SK-N-SH (cell line): Measurements from ENCODE around the gene HBA2. TPM values are rescaled to one million over a fixed set of nuclear protein-coding genes. Genes with fewer than 3 reads are reported as not detected.
"Not testable (repeated sequence)": the region's sequence is repeated elsewhere in the genome, so short reads cannot be mapped to it uniquely, and the experiment has no call there.

Experiments
- CTCF ChIA-PET: fragments of 300-600, 350-600 bp; formaldehyde crosslinking; extraction: SDS; loops from one replicate; lab custom pipeline; 2021; lab: Yijun Ruan, JAX
- POLR2A ChIA-PET: fragments of 350-600 bp; sonication (Branson Sonifier 250); formaldehyde crosslinking; extraction: SDS; loops from one replicate; lab custom pipeline; 2020; ENCODE audit warnings: antibody characterized with exemption, inconsistent platforms; lab: Yijun Ruan, JAX
- DNase-seq: peaks from one replicate; pipeline ENCODE4 v3.0.0; 2012
- H2AFZ ChIP-seq: fragments of 200-600 bp; sonication (generic); 2 replicates; pipeline ENCODE4 v1.8.1; 2016; ENCODE audit warnings: antibody characterized with exemption, mild to moderate bottlenecking, low read depth
- H3F3A ChIP-seq: fragments of 200-600 bp; sonication (generic); replicated peaks from 2 replicates; pipeline ENCODE3; 2016; ENCODE audit warnings: antibody characterized with exemption, mild to moderate bottlenecking; ENCODE audit not compliant: insufficient read depth
- H3K27ac ChIP-seq, 2 experiments: fragments of 200-500 bp in 1 of 2; fragments of 200-600 bp in 1 of 2; sonication (Bioruptor generic) in 1 of 2; sonication (generic), shearing (Covaris generic) in 1 of 2; 2 replicates each; pipeline versions ENCODE4 v1.5.1 to v1.6.1; 2014 to 2016; ENCODE audit warnings: low read depth in 2 of 2, inconsistent platforms in 1 of 2, low read length in 1 of 2, mild to moderate bottlenecking in 1 of 2, mixed read lengths in 1 of 2
- H3K27me3 ChIP-seq: fragments of 200-600 bp; sonication (generic), shearing (Covaris generic); 2 replicates; pipeline ENCODE4 v1.6.1; 2016; ENCODE audit warnings: mixed run types; ENCODE audit not compliant: insufficient read depth
- H3K36me3 ChIP-seq, 2 experiments: fragments of 200-500 bp in 1 of 2; fragments of 200-600 bp in 1 of 2; sonication (Bioruptor generic) in 1 of 2; sonication (generic) in 1 of 2; replicated peaks in 1 of 2; 2 replicates each; pipeline versions ENCODE3 to v1.5.1; 2014 to 2016; ENCODE audit warnings: low read length in 1 of 2, mild to moderate bottlenecking in 1 of 2; ENCODE audit not compliant: insufficient read depth in 2 of 2, control insufficient read depth in 1 of 2
- H3K4me1 ChIP-seq, 2 experiments: fragments of 200-500 bp in 1 of 2; fragments of 200-600 bp in 1 of 2; sonication (Bioruptor generic) in 1 of 2; sonication (generic), shearing (Covaris generic) in 1 of 2; 2 replicates each; pipeline versions ENCODE4 v1.5.1 to v1.6.1; 2014 to 2016; ENCODE audit warnings: low read depth in 1 of 2, low read length in 1 of 2, mixed run types in 1 of 2; ENCODE audit not compliant: insufficient read depth in 2 of 2, control insufficient read depth in 1 of 2
- H3K4me2 ChIP-seq: fragments of 200-600 bp; sonication (generic), shearing (Covaris generic); 2 replicates; pipeline ENCODE4 v1.6.1; 2017; ENCODE audit warnings: mixed run types
- H3K4me3 ChIP-seq, 2 experiments: fragments of 200-500 bp in 1 of 2; fragments of 200-600 bp in 1 of 2; sonication (Bioruptor generic) in 1 of 2; sonication (generic), shearing (Covaris generic) in 1 of 2; 2 replicates each; pipeline versions ENCODE4 v1.5.1 to v1.8.1; 2014 to 2016; ENCODE audit warnings: low read depth in 2 of 2, inconsistent platforms in 1 of 2, low read length in 1 of 2, mild to moderate bottlenecking in 1 of 2, mixed read lengths in 1 of 2, moderate library complexity in 1 of 2
- H3K79me2 ChIP-seq: fragments of 200-600 bp; sonication (generic); 2 replicates; pipeline ENCODE4 v1.8.1; 2017; ENCODE audit warnings: mild to moderate bottlenecking; ENCODE audit not compliant: insufficient read depth
- H3K9ac ChIP-seq: fragments of 200-600 bp; sonication (generic); 2 replicates; pipeline ENCODE4 v1.6.1; 2017; ENCODE audit warnings: mixed run types
- H3K9me2 ChIP-seq: fragments of 200-600 bp; sonication (generic); 2 replicates; pipeline ENCODE4 v1.6.1; 2017; ENCODE audit warnings: mixed run types
- H3K9me3 ChIP-seq: fragments of 200-600 bp; sonication (generic); 2 replicates; pipeline ENCODE4 v1.6.1; 2017; ENCODE audit warnings: mixed run types, mild to moderate bottlenecking, moderate library complexity
- H4K20me1 ChIP-seq: fragments of 200-600 bp; sonication (generic); 2 replicates; pipeline ENCODE4 v1.6.1; 2017; ENCODE audit warnings: mild to moderate bottlenecking, mixed run types; ENCODE audit not compliant: insufficient read depth
- FOXJ3 ChIP-seq: sonication (generic); formaldehyde crosslinking; IDR thresholded peaks from 2 replicates; pipeline ENCODE4 v1.5.1; 2020; ENCODE audit warnings: mild to moderate bottlenecking, missing genetic modification reagents
- FOXM1 ChIP-seq: IDR thresholded peaks from 2 replicates; pipeline ENCODE4 v1.4.0; 2012; ENCODE audit warnings: low read depth, mild to moderate bottlenecking
- GABPA ChIP-seq: IDR thresholded peaks from 2 replicates; pipeline ENCODE4 v1.4.0; 2012; ENCODE audit warnings: low read depth, mild to moderate bottlenecking
- GATA2 ChIP-seq: sonication (generic); formaldehyde crosslinking; IDR thresholded peaks from 2 replicates; pipeline ENCODE4 v1.5.0; 2020; ENCODE audit warnings: mild to moderate bottlenecking, missing genetic modification reagents
- MEF2A ChIP-seq: IDR thresholded peaks from 2 replicates; pipeline ENCODE4 v1.4.0; 2012; ENCODE audit warnings: low read depth, borderline replicate concordance
- MXI1 ChIP-seq: IDR thresholded peaks from 2 replicates; pipeline ENCODE4 v1.6.1; 2012; ENCODE audit warnings: mild to moderate bottlenecking, low read depth, low read length, improper control_type of control experiment
- NFIC ChIP-seq: IDR thresholded peaks from 2 replicates; pipeline ENCODE4 v1.4.0; 2012; ENCODE audit warnings: borderline replicate concordance
- POLR2AphosphoS5 ChIP-seq: IDR thresholded peaks from 2 replicates; pipeline ENCODE4 v1.6.1; 2012; ENCODE audit warnings: low read depth, low read length
- SIN3A ChIP-seq: IDR thresholded peaks from 2 replicates; pipeline ENCODE4 v1.6.1; 2012; ENCODE audit warnings: low read depth, mild to moderate bottlenecking, low read length, moderate library complexity, borderline replicate concordance
- WGBS: methylation state at CpG from one replicate; pipeline ENCODE4 v1.1.6; 2017; ENCODE audit warnings: low lambda C conversion rate; 5-methylcytosine and 5-hydroxymethylcytosine counted together
- polyA plus RNA-seq, 3 experiments: library from polyadenylated mRNA; depleted of rRNA; stranded (reverse); fragments of >200 nt; gene quantifications; 2 replicates each; pipeline ENCODE4 v1.2.3, GENCODE V29; 2012
- TF ChIP-seq, protein P1 (sequence below): fragments of 150-350 bp; IDR thresholded peaks from 2 replicates; pipeline ENCODE4 v1.6.1; 2017; ENCODE audit warnings: antibody characterized with exemption, low read length, low read depth, borderline replicate concordance
- TF ChIP-seq, protein P2 (sequence below): IDR thresholded peaks from 2 replicates; pipeline ENCODE4; 2012
- TF ChIP-seq, protein P3 (sequence below): IDR thresholded peaks from 2 replicates; pipeline ENCODE4 v1.4.0; 2012; ENCODE audit warnings: low read depth, borderline replicate concordance
- TF ChIP-seq, protein P4 (sequence below): IDR thresholded peaks from 2 replicates; pipeline ENCODE4 v1.4.0; 2012; ENCODE audit warnings: low read depth, borderline replicate concordance

The HBA2 gene
- polyA plus RNA-seq, 1 of the 3 experiments (the other 2 are of a cell fraction), result not detected

DNA sequence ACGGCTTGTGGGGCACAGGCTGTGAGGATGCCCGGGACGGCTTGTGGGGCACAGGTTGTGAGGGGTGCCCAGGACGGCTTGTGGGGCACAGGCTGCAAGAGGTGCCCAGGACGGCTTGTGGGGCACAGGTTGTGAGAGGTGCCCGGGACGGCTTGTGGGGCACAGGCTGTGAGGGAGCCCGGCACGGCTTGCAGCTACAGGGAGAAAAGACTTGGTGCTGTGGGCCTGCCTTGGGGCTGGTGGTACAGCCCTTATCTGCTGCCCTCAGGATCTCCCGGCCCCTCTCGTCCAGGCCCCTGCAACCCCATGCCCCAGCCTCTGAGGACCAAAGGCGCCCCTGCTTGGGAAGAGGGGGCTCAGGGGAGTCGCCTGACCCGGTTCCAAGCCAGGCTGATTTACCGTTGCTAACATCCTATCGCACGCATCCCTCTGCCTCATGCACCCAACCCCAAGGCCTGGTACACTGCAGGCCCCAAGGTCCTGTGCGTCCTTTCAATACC, 11.9 kb upstream of the HBA2 start (continued):
- TF ChIP-seq GABPA (no peak), NFIC (no peak)
- TF ChIP-seq, protein P1, sequence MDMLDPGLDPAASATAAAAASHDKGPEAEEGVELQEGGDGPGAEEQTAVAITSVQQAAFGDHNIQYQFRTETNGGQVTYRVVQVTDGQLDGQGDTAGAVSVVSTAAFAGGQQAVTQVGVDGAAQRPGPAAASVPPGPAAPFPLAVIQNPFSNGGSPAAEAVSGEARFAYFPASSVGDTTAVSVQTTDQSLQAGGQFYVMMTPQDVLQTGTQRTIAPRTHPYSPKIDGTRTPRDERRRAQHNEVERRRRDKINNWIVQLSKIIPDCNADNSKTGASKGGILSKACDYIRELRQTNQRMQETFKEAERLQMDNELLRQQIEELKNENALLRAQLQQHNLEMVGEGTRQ, result no peak

DNA sequence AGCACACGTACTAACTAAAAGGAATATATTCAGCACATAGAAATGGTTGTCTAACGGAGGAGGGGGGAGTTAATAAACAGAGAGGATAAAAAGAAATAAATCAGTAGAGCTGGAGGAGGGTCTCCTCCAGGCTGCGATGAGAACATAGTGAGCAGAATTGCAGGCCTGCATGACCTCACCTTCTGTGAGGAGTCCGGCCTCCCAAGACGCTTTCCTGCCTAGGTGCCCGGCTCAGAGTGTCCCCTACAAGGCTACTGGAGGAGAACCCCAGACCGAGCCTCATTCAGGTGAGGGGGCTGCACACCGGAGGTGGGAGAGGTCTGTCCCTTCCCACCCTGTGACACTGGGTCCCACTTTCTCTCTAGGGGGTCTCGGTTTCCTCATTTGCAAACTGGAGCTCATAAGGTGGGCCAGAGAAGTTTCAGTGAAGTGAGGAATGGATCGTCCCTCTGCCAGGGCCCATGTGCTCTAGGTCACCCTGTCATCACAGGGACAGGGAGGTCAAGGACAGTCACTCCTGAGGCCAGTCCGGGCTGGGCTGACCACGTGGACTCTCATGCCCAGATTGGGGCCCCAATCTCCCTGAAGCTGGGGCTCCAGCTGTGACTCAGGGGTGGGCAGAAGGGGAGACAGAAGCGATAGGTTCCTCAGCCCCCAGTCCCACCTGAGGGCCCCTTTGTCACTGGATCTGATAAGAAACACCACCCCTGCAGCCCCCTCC, 10.2 kb upstream of the HBA2 start:
- H3K9ac ChIP-seq, result no peak overlapping the region
- H3K9me3 ChIP-seq, result no peaks in the 10 kb centered on the region
- no peak overlapping the region for H3K27ac ChIP-seq
- TF ChIP-seq MEF2A (no peak), POLR2AphosphoS5 (no peak), SIN3A (no peak), FOXM1 (no peak), MXI1 (no peak), GATA2 (no peak), FOXJ3 (CRISPR knock-in tag) (no peak)
- TF ChIP-seq, protein P2, sequence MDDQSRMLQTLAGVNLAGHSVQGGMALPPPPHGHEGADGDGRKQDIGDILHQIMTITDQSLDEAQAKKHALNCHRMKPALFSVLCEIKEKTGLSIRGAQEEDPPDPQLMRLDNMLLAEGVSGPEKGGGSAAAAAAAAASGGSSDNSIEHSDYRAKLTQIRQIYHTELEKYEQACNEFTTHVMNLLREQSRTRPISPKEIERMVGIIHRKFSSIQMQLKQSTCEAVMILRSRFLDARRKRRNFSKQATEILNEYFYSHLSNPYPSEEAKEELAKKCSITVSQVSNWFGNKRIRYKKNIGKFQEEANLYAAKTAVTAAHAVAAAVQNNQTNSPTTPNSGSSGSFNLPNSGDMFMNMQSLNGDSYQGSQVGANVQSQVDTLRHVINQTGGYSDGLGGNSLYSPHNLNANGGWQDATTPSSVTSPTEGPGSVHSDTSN, result no peak
- TF ChIP-seq, protein P3, sequence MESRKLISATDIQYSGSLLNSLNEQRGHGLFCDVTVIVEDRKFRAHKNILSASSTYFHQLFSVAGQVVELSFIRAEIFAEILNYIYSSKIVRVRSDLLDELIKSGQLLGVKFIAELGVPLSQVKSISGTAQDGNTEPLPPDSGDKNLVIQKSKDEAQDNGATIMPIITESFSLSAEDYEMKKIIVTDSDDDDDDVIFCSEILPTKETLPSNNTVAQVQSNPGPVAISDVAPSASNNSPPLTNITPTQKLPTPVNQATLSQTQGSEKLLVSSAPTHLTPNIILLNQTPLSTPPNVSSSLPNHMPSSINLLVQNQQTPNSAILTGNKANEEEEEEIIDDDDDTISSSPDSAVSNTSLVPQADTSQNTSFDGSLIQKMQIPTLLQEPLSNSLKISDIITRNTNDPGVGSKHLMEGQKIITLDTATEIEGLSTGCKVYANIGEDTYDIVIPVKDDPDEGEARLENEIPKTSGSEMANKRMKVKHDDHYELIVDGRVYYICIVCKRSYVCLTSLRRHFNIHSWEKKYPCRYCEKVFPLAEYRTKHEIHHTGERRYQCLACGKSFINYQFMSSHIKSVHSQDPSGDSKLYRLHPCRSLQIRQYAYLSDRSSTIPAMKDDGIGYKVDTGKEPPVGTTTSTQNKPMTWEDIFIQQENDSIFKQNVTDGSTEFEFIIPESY, result no peak
- TF ChIP-seq, protein P4, sequence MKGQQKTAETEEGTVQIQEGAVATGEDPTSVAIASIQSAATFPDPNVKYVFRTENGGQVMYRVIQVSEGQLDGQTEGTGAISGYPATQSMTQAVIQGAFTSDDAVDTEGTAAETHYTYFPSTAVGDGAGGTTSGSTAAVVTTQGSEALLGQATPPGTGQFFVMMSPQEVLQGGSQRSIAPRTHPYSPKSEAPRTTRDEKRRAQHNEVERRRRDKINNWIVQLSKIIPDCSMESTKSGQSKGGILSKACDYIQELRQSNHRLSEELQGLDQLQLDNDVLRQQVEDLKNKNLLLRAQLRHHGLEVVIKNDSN, result no peak
- TF ChIP-seq, all 33 proteins: peak for 0
- no peak overlapping the region for H3K4me2 ChIP-seq
- peaks cover 24% of the 10 kb centered on the region for H3K27me3 ChIP-seq
- no peak for DNase-seq
- POLR2A ChIA-PET, result no interaction called here
- CTCF ChIA-PET, result interaction anchor here (1.0 kb wide), 1 partner anchor 18 kb away, joined by 7 read pairs; the partner anchor contains the start of gene HBQ1
- WGBS, result 96% methylated on average over 12 of the region's 13 CpGs
- H4K20me1 ChIP-seq, result peaks cover 4% of the 10 kb centered on the region; the same call in 1 of the 2 replicates
- no peaks in the 10 kb centered on the region for H3K79me2 ChIP-seq
- H2AFZ ChIP-seq, result no peak overlapping the region
- H3F3A ChIP-seq, result no peaks in the 10 kb centered on the region
- peaks cover 0 to 13% of the 10 kb centered on the region in 2 experiments; a peak in 1 of 4 replicates for H3K4me1 ChIP-seq
- no peaks in the 10 kb centered on the region for H3K9me2 ChIP-seq
- no peaks in the 10 kb centered on the region for H3K36me3 ChIP-seq
- no peak overlapping the region for H3K4me3 ChIP-seq

DNA sequence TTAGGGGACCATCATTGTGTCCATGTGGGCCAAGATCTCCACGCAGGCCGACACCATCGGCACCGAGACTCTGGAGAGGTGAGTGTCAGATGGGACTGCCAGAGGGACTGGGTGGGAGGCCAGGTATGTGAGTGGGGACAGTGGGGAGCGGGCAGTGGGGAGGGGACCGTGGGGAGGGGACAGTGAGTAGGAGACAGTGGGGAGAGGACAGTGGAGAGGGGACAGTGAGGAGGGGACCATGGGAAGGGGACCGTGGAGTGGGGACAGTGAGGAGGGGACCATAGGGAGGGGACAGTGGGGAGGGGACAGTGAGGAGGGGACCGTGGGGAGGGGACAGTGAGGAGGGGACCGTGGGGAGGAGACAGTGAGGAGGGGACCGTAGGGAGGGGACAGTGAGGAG, 9.5 kb upstream of the HBA2 start:
- DNase-seq, H3K9me3 ChIP-seq, POLR2A ChIA-PET, H3K4me3 ChIP-seq, H3F3A ChIP-seq, H3K4me2 ChIP-seq, H4K20me1 ChIP-seq, H3K9ac ChIP-seq, H2AFZ ChIP-seq, H3K79me2 ChIP-seq, H3K27ac ChIP-seq, H3K36me3 ChIP-seq, CTCF ChIA-PET, H3K9me2 ChIP-seq: not testable (repeated sequence)
- Histone ChIP-seq H3K27me3 (peaks cover 28% of the 10 kb centered on the region), H3K4me1 (peaks cover 0 to 13% of the 10 kb centered on the region in 2 experiments; a peak in 1 of 4 replicates)
- WGBS, result 96% methylated on average over 10 of the region's 10 CpGs

DNA sequence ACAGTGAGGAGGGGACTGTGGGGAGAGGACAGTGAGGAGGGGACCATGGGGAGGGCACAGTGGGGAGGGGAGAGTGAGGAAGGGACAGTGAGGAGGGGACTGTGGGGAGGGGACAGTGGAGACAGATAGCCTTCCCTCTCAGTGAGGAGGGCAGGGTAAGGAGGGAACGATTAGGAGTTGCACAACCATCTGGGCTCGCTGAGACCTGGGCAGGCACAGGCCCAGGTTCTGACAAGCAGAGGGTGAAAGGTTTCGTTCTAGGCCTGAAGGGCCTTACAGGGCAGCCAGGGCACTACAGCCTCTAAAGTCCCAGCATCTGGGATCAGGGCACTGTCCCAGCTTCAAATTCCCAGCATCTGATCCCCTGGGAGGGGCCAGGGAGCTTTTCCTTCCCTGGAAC, 9.0 kb upstream of the HBA2 start:
- H3K79me2 ChIP-seq, H3K9me2 ChIP-seq, H3K27ac ChIP-seq, H2AFZ ChIP-seq, CTCF ChIA-PET, POLR2A ChIA-PET, H3K4me3 ChIP-seq, H3K4me2 ChIP-seq, H3F3A ChIP-seq, H3K36me3 ChIP-seq, H4K20me1 ChIP-seq, DNase-seq, H3K9ac ChIP-seq, H3K9me3 ChIP-seq: not testable (repeated sequence)
- Histone ChIP-seq H3K27me3 (peaks cover 28% of the 10 kb centered on the region), H3K4me1 (peaks cover 0 to 13% of the 10 kb centered on the region in 2 experiments; a peak in 1 of 4 replicates)
- WGBS, result 82% methylated on average over 2 of the region's 3 CpGs
